K562 (cell line): ENCODE measurements around the gene ACLY. TPM values are rescaled to one million over a fixed set of nuclear protein-coding genes. Genes with fewer than 3 reads are reported as not detected.

Source experiments
- CBX1 ChIP-seq: sonication (generic); IDR thresholded peaks from 2 replicates; pipeline ENCODE4 v1.6.1; 2016; ENCODE audit warnings: antibody characterized with exemption, low read depth, mild to moderate bottlenecking
- PCBP1 ChIP-seq: fragments of 200-400 bp; formaldehyde crosslinking; IDR thresholded peaks from 2 replicates; pipeline ENCODE4 v1.6.1; 2018; ENCODE audit warnings: mild to moderate bottlenecking, low read depth, low read length; ENCODE audit not compliant: poor library complexity, severe bottlenecking
- RBM25 ChIP-seq: fragments of 200-400 bp; formaldehyde crosslinking; IDR thresholded peaks from 2 replicates; pipeline ENCODE4 v1.6.1; 2018; ENCODE audit warnings: low read length, low read depth, moderate library complexity; ENCODE audit not compliant: severe bottlenecking
- RFX1 ChIP-seq: fragments of 450-650 bp; IDR thresholded peaks from 2 replicates; pipeline ENCODE4 v1.6.1; 2016; ENCODE audit warnings: mild to moderate bottlenecking, moderate library complexity
- polyA plus RNA-seq, 8 experiments: library from polyadenylated mRNA; depleted of rRNA in 4 of 8; stranded (reverse) in 5 of 8; unstranded in 3 of 8; fragments of >200 nt; fragmentation: Nextera tagmentation in 2 of 8; fragmentation: Illumina TruSeq in 1 of 8; extraction: Ambion mirVana in 2 of 8; extraction: Trizol in 1 of 8; gene quantifications; 2 replicates each; pipeline versions ENCODE4 v1.2.1 to v1.2.3, GENCODE V29; 2011 to 2014; ENCODE audit warnings: inconsistent platforms in 1 of 8, missing spikeins in 1 of 8
- total RNA-seq, 7 experiments: library from RNA; depleted of rRNA in 6 of 7; stranded (reverse); fragments of >200 nt in 6 of 7; fragmentation: Illumina TruSeq in 2 of 7; extraction: Trizol in 2 of 7; gene quantifications; 2 replicates each; pipeline versions ENCODE4 v1.2.1 to v1.2.3, GENCODE V29; 2011 to 2021; ENCODE audit warnings: low replicate concordance in 1 of 7
- TF ChIP-seq, protein P1 (sequence below), 2 experiments: IDR thresholded peaks in 1 of 2; conservative IDR thresholded peaks in 1 of 2; 2 replicates each; pipeline ENCODE4 v1.6.1; 2016; ENCODE audit warnings: low read depth in 2 of 2, mild to moderate bottlenecking in 1 of 2, missing compliant biosample characterization in 1 of 2, missing genetic modification characterization in 1 of 2, moderate library complexity in 1 of 2
- TF ChIP-seq, protein P2 (sequence below), 3 experiments: fragments of 200-800 bp in 1 of 3; fragments of 250-450 bp in 1 of 3; fragments of 450-650 bp in 1 of 3; sonication (Bioruptor Pico) in 1 of 3; sonication (Bioruptor generic) in 1 of 3; formaldehyde crosslinking in 1 of 3; IDR thresholded peaks; 2 replicates each; pipeline versions ENCODE4 v1.6.1 to v1.8.0; 2016 to 2022; ENCODE audit warnings: mild to moderate bottlenecking in 2 of 3, missing genetic modification characterization in 2 of 3, missing compliant biosample characterization in 1 of 3, moderate library complexity in 1 of 3
- TF ChIP-seq, protein P3 (sequence below): sonication (generic); formaldehyde crosslinking; IDR thresholded peaks from 2 replicates; pipeline ENCODE4 v1.9.0; 2022; ENCODE audit warnings: mild to moderate bottlenecking, missing genetic modification reagents
- TF ChIP-seq, protein P4 (sequence below): sonication (generic); formaldehyde crosslinking; IDR thresholded peaks from 2 replicates; pipeline ENCODE4 v1.8.0; 2022; ENCODE audit warnings: mild to moderate bottlenecking, low read depth, missing genetic modification reagents
- TF ChIP-seq, protein P5 (sequence below): fragments of 250-450 bp; sonication (Bioruptor Pico); IDR thresholded peaks from 2 replicates; pipeline ENCODE4 v1.5.0; 2021; ENCODE audit warnings: mild to moderate bottlenecking, moderate library complexity
- TF ChIP-seq, protein P6 (sequence below), 3 experiments: IDR thresholded peaks in 2 of 3; conservative IDR thresholded peaks in 1 of 3; 2 replicates each; pipeline ENCODE4 v1.5.1; 2011 to 2012; ENCODE audit warnings: low read length in 3 of 3, mild to moderate bottlenecking in 3 of 3, control low read depth in 2 of 3, improper control_type of control experiment in 1 of 3, inconsistent platforms in 1 of 3, low read depth in 1 of 3, mixed read lengths in 1 of 3, moderate library complexity in 1 of 3; ENCODE audit not compliant: insufficient read depth in 2 of 3

Gene ACLY
- total and polyA plus RNA-seq, 9 of the 15 experiments (the other 6 are each of a cell fraction or from before 2014, with no cell fraction given) = 42.9 to 280 (median 125) TPM

DNA sequence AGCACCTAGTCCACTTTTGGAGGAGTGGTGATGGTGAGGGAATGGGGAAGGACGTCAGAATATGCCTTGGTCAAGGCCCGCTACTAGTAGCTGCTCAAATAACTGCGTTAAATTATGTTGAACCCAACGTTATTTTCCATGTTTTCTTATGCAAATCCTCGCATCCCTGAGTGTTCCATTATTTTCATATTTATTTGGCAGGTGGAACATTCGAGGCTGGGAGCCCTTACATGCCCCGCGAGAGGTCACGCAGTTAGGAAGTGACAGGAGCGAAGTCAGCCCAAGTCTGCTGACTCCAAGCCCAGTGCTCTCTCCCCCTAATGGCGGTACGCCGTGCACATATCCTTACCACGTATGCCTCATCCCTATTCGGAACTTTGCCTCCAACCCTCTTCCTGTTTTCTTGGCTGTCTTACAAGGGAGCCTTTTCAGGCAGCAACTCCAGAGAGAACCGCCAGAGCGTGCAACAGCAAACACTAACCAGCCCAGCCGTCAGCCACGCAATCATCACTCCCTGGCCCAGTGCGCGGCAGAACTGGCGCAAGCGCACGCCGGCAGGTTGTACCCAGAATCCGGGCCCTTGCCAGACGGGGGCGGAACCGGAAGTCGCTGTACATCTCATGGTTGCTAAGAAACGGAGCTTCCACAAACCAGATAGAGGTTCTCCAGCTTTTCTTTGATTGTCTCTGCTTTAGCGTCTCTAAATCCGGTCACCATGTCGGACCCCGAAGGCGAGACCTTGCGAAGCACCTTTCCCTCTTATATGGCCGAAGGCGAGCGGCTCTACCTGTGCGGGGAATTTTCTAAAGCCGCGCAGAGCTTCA is 11.5 kb upstream of the ACLY start, which contains the start of gene ODAD4 (continued):
- TF ChIP-seq RBM25 = peak; percentile 76
- peak; percentile 94 for TF ChIP-seq RFX1
- TF ChIP-seq, protein P1, sequence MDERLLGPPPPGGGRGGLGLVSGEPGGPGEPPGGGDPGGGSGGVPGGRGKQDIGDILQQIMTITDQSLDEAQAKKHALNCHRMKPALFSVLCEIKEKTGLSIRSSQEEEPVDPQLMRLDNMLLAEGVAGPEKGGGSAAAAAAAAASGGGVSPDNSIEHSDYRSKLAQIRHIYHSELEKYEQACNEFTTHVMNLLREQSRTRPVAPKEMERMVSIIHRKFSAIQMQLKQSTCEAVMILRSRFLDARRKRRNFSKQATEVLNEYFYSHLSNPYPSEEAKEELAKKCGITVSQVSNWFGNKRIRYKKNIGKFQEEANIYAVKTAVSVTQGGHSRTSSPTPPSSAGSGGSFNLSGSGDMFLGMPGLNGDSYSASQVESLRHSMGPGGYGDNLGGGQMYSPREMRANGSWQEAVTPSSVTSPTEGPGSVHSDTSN (CRISPR knock-in tag; IDR thresholded peaks at IDR 0.05; ENCODE audit: low read depth) = 0 out of 2 replicates have a peak, but pooled peaks have one; percentile 21
- TF ChIP-seq, protein P1 (tag; conservative IDR thresholded peaks at IDR 0.05; ENCODE audit: low read depth) = no peak; the same call in 1 of the 2 replicates
- TF ChIP-seq PCBP1 = no peak
- TF ChIP-seq, protein P2, sequence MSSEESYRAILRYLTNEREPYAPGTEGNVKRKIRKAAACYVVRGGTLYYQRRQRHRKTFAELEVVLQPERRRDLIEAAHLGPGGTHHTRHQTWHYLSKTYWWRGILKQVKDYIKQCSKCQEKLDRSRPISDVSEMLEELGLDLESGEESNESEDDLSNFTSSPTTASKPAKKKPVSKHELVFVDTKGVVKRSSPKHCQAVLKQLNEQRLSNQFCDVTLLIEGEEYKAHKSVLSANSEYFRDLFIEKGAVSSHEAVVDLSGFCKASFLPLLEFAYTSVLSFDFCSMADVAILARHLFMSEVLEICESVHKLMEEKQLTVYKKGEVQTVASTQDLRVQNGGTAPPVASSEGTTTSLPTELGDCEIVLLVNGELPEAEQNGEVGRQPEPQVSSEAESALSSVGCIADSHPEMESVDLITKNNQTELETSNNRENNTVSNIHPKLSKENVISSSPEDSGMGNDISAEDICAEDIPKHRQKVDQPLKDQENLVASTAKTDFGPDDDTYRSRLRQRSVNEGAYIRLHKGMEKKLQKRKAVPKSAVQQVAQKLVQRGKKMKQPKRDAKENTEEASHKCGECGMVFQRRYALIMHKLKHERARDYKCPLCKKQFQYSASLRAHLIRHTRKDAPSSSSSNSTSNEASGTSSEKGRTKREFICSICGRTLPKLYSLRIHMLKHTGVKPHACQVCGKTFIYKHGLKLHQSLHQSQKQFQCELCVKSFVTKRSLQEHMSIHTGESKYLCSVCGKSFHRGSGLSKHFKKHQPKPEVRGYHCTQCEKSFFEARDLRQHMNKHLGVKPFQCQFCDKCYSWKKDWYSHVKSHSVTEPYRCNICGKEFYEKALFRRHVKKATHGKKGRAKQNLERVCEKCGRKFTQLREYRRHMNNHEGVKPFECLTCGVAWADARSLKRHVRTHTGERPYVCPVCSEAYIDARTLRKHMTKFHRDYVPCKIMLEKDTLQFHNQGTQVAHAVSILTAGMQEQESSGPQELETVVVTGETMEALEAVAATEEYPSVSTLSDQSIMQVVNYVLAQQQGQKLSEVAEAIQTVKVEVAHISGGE (CRISPR knock-in tag; IDR thresholded peaks at IDR 0.05) = peak in 1 of 3 experiments; percentile 65; a peak in 1 of 6 replicates
- TF ChIP-seq, protein P3, sequence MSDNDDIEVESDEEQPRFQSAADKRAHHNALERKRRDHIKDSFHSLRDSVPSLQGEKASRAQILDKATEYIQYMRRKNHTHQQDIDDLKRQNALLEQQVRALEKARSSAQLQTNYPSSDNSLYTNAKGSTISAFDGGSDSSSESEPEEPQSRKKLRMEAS (CRISPR knock-in tag) = 0 out of 2 replicates have a peak, but pooled peaks have one; percentile 43
- TF ChIP-seq, protein P4, sequence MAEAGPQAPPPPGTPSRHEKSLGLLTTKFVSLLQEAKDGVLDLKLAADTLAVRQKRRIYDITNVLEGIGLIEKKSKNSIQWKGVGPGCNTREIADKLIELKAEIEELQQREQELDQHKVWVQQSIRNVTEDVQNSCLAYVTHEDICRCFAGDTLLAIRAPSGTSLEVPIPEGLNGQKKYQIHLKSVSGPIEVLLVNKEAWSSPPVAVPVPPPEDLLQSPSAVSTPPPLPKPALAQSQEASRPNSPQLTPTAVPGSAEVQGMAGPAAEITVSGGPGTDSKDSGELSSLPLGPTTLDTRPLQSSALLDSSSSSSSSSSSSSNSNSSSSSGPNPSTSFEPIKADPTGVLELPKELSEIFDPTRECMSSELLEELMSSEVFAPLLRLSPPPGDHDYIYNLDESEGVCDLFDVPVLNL (CRISPR knock-in tag) = no peak
- TF ChIP-seq CBX1 = peak; percentile 73; the same call in 1 of the 2 replicates
- TF ChIP-seq, protein P5, sequence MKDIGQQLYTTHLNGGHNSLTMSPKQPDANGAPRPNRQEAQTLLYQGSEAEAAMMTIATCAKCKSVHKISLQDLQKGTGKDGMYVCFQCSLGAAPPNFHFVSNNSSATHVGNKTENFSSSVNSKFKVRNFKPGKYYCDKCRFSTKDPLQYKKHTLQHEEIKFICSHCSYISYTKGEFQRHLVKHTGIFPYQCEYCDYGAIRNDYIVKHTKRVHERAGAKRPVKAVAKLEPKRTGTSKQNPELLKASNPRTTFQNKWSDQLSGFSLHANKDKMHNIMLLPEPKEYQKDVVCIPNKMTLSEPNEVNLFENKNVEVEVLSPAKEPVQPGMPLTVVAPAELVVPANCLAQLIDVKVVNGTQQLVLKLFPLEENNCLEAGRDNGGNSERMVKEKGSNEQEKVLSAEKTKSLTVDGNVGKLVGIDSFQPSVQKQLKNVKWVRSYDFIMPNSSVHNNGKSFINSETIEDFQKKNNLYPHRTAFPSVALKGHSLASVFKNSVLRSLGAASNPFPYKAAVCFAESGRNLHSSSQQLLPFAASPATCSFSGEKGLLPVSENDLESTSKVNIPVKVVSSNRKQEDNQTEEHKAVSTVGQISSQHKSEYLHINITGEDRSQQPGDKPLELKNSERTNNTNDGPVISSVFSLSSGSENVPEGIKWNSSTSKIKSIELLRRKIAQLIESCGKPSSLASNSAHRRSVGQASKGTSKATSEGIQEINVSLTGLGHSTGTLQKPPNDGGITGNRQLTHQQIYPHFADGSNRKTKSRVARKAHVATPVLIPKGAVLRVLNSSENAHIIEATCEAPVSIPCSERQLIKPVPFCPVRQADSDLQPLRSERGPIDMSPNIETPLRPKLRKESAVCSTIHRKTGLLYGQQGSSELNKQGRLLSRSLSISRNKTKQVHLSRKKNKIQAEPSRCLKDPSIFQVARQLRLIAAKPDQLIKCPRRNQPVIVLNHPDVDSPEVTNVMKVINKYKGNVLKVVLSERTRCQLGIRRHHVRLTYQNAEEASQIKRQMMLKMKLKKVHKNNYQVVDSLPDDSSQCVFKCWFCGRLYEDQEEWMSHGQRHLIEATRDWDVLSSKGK (CRISPR knock-in tag) = no peak
- TF ChIP-seq, protein P6, sequence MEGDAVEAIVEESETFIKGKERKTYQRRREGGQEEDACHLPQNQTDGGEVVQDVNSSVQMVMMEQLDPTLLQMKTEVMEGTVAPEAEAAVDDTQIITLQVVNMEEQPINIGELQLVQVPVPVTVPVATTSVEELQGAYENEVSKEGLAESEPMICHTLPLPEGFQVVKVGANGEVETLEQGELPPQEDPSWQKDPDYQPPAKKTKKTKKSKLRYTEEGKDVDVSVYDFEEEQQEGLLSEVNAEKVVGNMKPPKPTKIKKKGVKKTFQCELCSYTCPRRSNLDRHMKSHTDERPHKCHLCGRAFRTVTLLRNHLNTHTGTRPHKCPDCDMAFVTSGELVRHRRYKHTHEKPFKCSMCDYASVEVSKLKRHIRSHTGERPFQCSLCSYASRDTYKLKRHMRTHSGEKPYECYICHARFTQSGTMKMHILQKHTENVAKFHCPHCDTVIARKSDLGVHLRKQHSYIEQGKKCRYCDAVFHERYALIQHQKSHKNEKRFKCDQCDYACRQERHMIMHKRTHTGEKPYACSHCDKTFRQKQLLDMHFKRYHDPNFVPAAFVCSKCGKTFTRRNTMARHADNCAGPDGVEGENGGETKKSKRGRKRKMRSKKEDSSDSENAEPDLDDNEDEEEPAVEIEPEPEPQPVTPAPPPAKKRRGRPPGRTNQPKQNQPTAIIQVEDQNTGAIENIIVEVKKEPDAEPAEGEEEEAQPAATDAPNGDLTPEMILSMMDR (IDR thresholded peaks at IDR 0.05 in 2 of 3, conservative IDR thresholded peaks at IDR 0.05 in 1 of 3; ENCODE audit: insufficient read depth in 2 of 3, low read depth in 1 of 3, low read length in 3 of 3) = peak; percentile 65 to 72 (median 69)
